Iris pigment epithelial cell (primary cell): ENCODE results near the gene CDY2B.
"Not testable (repeated sequence)": the region's sequence is repeated elsewhere in the genome, so short reads cannot be mapped to it uniquely, and the experiment has no call there.

Experiments used
- DNase-seq: peaks from one replicate; pipeline ENCODE4 v3.0.0-alpha.2; 2011; ENCODE audit warnings: low read depth

The CDY2B gene, protein sequence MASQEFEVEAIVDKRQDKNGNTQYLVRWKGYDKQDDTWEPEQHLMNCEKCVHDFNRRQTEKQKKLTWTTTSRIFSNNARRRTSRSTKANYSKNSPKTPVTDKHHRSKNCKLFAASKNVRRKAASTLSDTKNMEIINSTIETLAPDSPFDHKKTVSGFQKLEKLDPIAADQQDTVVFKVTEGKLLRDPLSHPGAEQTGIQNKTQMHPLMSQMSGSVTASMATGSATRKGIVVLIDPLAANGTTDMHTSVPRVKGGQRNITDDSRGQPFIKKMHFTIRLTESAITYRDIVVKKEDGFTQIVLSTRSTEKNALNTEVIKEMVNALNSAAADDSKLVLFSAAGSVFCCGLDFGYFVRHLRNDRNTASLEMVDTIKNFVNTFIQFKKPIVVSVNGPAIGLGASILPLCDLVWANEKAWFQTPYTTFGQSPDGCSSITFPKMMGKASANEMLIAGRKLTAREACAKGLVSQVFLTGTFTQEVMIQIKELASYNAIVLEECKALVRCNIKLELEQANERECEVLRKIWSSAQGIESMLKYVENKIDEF

DNA sequence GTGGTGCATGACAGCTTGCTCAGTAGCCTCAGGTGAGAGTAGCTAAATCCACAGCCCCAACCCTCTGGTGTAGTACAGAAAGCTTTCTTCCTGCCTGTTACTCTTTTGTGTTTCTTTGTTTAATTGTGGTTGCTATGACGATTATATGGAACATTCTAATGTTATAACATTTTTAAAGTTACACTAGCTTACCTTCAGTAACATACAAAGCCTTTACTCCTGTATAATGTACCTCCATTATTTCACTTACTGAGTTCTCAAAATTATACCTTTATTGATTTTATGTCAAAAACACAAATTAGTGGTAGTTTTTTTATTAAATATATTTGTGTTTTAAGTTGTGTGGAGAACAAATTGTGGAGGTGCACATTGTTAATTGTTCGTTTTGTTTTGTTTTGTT is at the start of gene CDY2B:
CDY2B (minus strand) TSS at position 101 of the 400 bp plus-strand sequence. CDS start 328 bp downstream, outside the sequence.
- DNase-seq = not testable (repeated sequence)

DNA sequence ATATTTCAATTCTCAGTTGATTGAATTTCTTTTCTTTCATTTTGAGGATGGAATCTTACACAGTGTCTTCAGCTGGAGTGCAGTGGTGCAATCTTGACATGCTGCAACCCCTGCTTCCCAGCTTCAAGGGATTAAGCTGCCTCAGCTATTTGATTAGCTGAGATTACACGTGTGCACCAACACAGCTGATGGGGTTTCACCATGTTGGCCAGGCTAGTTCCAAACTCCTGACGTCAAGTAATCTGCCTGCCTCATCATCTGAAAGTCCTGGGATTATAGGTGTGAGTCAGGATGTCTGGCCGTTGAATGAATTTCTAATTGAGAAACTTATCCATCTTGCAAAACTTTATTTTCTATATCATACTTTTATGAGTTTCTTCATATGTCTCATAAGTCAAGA is 28.0 kb upstream of the CDY2B start:
- DNase-seq = not testable (repeated sequence)

DNA sequence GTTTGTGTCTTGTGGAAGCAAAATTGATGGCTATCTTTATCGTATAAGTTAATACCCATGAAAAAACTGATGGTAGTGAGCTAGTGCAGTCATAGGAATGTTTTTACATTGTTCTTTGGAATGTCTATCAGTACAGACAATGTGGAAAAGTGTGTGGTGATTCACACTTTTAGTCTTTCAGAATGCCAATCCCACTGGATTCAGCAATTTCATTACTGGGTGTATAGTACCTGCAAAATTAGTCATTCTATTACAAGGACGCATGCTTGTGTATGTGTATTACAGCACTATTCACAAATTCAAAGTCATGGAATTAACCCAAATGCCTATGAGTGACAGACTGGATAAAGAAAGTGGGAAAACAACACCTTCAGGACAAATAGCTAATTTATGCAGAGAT is 27.3 kb upstream of the CDY2B start:
- DNase-seq = not testable (repeated sequence)

DNA sequence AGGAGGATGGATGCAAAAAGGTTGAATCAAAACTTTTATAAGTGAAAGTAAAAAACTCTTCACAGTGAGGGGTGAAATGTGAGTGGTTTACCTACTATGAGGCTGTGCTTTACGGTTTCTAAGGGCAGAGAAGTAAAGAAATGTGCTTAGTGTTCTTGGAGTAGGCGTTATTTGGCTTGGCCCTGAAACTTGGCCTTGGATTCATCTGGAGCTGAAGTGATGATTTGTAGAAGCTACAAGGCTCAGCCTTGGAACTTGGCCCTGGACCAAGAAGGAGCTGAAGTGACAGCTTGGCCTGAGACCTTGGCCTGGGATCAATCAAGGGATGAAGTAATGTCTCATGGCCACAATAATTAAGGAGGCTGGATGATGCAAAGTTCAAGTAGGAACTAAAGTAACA is 1.7 kb upstream of the CDY2B start:
- not testable (repeated sequence) for DNase-seq

DNA sequence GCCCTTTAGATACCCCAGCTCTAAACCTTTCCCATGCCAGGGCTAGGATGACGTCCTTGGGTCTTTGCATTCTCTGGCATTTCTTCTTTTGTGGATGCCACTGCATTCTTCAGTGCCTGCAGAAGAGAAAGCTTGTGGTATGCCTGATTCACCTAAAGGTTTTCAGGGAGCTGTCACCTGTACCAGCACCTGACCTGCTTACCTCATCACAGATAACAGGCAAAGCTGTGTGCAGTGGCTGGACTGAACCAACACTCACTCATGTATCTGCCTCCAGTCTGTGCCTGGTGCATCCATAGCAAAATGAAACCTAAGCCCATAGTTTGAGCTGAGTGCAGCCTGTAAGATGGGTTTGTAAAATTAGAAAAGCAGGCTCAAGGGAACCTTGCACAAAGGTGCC is 3.3 kb downstream of the CDY2B start:
- not testable (repeated sequence) for DNase-seq

DNA sequence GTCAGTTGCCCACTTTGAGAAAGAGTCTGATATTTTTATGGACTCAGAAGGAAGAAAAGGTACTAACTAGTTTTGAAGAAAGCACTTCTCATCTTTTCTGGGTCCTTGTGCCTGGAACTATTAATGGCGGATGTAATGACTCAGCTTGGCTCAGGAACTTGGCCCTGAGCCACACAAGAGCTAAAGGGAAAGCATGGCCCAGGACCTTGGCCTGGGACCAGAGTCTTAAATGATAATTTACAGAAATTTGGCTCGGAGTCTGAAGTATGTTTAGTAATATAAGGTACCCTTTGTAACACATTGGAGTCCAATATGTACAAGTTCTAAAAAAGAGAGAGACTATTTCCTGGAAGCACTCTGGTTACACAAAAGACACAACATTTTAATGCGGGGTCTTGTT is 4.6 kb downstream of the CDY2B start:
- DNase-seq = not testable (repeated sequence)

DNA sequence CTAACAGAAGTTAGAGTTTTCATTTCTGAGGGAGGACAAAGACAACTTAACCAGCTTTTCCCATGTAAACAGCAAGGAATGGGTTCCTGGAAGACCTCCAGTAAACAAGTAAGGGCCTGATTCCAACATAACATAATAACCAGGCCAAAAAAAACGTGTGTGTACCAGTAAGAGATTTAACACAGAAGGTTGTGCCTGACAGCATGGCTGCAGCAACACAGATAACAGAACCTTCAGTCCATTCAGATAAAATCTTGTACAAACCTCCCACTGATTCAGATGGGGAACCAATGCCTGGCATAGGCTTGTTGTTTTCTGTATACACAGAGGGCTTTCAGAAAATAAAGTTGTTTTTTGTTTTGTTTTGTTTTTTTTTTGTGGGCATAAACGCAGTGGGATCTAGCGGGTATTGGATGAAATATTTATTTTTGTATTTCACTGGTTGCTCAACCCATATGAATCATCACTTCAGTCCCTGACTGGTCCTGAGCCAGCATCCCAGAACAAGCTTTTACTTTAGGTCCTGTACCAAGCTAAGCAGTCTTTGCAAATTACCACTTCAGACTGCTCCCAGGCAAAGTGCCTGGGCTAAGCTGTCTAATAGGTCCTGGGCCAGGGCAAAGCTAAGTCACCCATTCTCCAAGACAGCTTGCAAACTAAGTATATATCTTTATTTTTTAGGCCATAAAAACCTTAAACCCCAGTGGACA is 8.7 kb downstream of the CDY2B start:
- DNase-seq = not testable (repeated sequence)

DNA sequence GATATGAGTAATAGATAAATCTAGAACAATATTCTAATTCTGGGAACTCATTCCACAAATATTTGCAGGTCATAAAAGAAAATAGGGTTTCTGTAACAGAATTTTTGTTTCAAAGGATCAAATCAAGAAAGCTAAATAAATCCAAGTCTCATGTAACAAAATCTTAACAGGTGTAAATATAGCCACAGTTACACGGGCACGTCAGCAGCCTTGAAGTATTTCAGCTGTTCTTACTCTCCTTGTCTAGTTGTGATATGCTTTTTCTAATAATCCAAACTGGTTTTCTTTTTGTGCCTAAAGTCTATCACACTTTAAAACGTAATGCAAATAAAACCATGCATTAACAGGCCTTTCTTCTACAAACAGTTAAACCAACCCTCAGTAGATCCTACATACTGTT is 9.3 kb downstream of the CDY2B start:
- not testable (repeated sequence) for DNase-seq

DNA sequence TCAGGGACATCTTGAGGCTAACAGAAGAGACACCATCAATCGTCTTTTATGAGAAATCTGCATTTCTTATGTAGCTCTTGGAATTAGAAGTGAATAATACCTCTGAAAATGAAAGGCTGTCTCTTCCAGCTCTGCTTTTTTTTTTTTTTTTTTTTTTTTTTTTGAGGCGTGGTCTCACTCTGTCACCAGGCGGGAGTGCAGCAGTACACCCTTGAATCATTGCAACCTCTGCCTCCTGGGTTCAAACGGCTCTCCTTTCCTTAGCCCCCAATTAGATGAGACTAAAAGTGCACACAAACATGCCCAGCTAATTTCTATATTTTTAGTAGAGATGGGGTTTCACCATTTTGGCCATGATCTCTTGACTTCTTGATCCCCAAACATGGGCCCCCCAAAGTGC is 12.2 kb downstream of the CDY2B start:
- not testable (repeated sequence) for DNase-seq

DNA sequence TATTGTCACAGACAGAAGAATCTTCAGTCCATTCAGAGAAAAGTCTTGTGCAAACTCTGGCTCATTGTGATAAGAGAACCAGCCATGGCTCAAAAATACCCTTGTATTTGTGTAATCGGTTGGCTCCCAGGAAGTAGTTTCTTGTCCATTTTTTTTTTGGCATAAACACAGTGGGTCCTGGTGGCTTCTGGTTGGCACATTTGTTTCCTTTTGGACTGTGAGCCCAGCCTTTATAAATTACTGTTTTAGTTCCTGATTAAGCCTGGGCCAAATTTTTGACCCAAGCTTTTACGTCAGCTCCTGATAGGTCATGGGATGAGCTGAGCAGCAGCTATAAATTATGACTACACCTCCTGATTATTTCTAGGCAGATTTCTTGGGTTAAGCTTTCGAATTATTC is 19.4 kb downstream of the CDY2B start:
- not testable (repeated sequence) for DNase-seq

DNA sequence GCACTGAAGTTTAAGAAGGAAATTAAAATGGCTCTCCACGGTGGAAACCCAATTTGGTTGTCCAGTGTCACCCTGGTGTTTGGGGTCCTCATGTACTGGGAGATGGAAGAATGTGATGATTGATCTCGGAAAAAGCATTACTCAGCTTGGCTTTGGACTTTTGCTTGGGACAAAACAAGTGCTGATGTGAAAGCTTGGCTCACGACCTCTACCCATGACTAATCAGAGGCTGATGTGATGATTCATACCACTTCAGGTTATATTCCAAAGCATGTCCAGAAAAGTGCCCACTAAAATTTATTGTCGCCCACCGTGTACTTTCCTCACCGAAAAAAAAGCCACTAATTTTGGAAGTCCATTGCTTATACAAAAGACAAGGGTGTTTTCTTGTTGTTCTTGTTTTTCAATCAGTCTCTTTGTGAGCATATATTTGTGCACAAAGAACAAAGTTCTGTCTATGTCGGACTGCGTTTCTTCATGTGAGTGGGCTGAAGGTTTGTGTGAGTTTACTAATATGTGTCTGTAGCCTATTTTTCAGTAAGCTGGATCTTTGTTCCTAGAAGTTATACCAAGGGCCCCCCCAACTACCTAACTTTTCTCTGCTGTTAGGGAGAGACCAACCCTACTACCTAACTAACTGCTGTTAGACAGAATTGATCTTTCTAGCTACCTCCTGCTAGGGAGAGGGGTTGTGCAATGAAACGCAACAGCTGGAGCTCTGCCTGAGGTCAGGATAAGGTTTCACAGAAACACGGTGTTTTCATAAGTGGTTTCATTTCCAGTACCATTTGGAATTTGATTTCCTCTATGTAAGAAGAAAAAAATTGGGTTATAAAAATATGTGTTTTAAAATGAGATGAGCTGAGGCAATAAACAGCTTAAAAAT is 22.8 kb downstream of the CDY2B start:
- not testable (repeated sequence) for DNase-seq

DNA sequence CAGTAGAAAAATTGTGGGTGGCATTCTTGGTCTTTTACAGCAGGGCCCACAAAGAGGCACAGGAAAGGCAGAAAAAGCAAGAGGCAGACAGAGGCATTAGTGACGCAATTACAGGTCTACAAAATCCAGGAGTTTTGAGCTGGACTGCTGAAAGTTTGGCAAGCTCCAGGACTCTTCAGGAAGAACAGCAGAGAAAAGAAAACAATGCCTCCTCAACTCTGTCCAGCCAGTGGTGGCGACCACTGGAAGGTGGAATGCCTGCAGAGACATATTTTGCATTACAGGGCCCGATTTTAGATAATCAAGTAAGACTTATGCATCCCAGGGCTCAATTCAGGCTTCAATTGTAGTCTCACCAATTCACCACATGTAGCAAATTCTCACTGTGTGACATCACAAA is 23.5 kb downstream of the CDY2B start:
- DNase-seq = not testable (repeated sequence)

DNA sequence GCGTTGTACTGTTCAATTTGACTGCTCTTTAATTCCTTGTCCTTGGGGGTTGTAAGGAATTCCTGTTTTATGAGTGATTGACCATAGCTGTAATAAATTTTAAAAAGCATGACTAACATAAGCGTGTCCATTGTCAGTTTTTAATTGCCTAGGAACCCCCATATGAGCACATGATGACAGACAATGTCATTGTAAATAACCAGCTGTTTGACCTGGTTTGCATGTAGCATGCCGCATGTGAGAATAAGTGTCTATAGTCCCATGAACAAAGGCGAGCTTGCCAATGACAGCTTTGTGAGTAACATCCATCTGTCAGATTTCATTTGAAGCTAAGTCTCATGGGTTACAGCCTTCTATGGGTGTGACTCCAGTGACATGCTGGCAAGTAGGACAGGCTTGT is 30.9 kb downstream of the CDY2B start:
- not testable (repeated sequence) for DNase-seq

DNA sequence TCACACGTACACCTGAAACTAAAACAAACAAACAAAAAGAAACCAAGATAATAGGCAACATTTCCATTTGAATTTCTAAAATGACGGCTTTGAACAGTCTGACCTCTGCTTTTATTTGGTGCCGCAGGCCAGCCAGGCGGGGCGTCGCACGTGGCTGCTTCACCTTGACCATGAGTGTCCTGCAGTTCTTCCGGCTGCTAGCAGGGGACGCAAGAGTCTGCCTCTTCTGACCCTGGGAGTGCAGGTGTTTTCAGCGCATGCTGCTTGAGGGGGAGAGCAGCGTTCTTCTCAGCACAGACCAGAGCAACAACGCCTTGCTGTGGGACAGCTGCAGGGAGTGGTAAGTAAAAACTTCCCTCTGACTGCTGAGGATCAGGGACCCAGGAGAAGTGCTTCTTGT is 47.9 kb downstream of the CDY2B start:
- not testable (repeated sequence) for DNase-seq
